Right hindlimb (tissue), 1 donor: ENCODE results near the gene SLC12A3.
"Not testable (repeated sequence)": the region's sequence is repeated elsewhere in the genome, so short reads cannot be mapped to it uniquely, and the experiment has no call there.

Source experiments
- DNase-seq: peaks from one replicate; pipeline ENCODE4 v3.0.0-alpha.2; 2018

Gene SLC12A3

DNA sequence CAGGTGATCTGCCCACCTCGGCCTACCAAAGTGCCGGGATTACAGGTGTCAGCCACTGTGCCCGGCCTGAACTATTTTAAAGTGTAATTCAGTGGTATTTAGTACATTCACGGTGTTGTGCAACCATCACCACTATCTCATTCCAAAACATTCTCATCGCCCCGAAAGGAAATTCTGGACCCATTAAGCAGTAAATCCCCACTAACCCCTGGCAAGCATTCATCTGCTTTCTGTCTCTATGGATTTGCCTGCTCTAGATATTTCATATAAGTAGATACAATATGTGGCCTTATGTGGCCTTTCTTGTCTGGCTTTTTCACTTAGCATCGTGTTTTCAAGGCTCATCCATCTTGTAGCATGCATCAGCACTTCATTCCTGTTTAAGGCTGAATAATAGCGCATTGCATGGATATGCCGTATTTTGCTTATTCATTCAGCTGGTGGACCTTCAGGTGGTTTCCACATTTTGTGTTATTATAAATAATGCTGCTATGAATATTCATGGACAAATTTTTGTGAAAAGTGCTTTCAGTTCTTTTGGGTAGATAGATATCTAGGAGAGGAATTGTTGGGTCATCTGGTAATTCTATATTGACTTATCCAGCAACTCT is 58.6 kb downstream of the SLC12A3 start:
- no peak for DNase-seq

DNA sequence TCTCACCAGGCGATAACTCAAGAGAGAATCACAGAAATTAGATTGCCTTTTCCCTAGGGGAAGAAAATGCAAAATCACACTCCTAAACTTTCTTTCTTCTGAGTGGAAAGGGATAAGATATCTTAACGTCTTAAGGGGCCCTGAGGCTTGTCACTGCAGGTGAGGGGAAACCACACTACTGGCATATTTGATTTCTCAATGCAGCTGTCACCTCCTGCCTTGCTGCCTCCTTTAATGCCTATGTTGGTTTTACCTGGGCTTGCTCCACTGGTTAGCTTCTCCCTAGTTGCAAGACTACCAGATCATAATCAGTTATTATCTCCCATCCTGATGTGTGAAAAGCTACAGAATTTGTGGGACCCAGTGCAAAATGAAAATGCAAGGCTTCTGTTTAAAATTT is 62.5 kb downstream of the SLC12A3 start:
- no peak for DNase-seq

GRCh38 chr16:56929639-56930038 is 64.6 kb downstream of the SLC12A3 start:
- no peak for DNase-seq

GRCh38 chr16:56930486-56931270 is 65.7 kb downstream of the SLC12A3 start:
- DNase-seq = no peak

DNA sequence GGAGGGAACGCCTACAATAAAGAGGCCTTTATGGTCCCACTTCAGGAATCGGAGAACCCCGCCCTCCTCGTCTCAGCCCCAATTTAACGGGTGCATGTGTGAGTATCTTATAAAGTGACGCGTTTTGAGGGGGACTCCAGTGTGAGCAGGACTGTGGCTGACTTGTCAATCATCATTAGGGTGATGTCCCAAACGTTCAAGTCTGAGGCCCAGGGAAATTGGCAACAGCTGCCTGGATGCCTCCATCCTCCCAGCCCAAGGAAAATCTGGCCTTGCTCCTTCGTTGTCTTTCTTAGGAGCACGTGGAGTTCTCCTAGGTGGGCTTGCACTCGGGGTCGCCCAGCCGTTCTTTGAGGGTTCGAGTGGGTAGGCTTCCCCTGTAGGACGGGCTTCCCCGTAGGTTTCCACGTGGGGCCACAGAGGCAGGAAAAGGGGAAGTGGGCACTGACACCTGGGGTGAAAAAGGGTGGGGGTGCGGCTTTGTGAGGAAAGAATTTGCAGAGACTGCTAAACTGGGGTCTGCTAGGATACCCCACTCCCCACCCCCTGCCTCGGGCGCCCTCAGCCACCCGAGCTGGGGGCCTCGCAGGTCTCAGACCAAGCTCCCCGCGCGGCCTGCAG is 66.4 kb downstream of the SLC12A3 start:
- peak; percentile 64 for DNase-seq

DNA sequence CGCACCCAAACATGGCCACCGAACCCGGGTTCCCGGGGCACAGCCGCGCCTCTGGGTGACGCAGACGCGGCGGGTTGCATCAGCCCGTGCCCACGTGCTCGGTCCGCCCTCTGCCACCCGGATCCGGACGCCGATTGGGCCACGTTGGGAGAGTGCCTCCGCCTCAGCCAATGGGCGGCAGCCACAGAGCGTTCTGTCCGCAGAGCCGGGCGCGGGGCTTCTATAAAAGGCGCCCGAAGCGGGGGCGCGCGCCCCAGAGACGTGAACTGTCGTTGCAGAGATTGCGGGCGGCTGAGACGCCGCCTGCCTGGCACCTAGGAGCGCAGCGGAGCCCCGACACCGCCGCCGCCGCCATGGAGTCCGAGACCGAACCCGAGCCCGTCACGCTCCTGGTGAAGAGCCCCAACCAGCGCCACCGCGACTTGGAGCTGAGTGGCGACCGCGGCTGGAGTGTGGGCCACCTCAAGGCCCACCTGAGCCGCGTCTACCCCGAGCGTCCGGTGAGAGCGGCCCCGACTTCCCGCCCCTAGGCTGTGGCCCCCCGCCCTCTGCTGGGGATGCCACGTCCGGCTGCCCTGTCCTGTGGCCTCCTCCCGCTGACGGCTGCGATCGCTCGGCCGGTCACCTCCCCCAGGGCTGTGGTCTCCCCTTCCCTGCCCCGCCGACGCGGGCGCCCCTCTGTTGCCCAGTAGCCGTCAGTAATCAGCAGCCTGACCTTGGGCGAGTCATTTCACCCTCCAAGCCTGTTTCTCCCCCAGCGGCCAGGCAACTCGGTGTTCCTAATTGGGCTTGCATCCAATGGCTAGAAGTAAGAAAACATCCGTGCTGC is 67.1 kb downstream of the SLC12A3 start, which contains the start of gene HERPUD1:
Gene HERPUD1, plus strand, starts transcription at position 251 of the 829 bp plus-strand sequence. Its CDS starts 103 bp downstream, at position 354.
- peak; percentile 99 for DNase-seq

- peak; percentile 79 for DNase-seq
These were observed 68.0 kb downstream of the SLC12A3 start for GRCh38 chr16:56932721-56933619.

DNA sequence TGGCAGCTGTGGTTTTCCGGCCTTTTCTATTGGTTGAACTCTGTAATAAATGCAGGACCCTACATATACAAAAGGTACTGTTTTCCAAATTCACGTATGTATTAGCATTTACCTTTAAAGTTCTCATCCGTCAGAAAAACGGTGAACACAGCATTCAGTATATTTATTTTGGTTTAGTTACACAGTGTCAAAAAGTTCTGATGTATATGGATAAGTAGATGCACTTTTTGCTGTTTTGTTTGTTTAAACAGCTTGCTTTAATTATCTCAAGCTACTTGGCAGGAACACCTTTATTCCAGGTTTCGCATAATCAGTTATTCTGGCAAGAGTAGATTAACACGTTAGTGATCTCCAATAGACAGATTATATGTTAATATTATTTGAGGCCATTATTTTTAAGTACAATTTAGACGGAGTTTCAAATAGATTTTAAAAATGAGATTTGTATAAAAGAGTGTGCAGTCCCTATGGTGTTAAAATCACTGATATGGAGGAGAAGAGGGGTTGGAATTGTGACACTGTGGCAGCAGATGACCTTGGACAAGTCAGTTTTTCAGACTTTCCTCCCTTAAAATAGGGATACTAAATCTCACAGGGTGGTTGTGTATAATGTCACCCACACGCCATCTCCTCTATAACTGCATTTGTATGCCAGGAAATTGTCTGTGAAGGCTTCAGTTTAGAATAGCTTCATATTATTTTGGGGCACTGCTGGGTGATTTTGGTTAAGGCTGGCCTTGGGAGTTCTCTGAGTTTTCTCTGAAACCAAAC is 69.0 kb downstream of the SLC12A3 start:
- no peak for DNase-seq

- DNase-seq = not testable (repeated sequence)
These were observed 69.7 kb downstream of the SLC12A3 start for GRCh38 chr16:56934599-56935145.

GRCh38 chr16:56935201-56935600 is 70.2 kb downstream of the SLC12A3 start:
- no peak for DNase-seq

DNA sequence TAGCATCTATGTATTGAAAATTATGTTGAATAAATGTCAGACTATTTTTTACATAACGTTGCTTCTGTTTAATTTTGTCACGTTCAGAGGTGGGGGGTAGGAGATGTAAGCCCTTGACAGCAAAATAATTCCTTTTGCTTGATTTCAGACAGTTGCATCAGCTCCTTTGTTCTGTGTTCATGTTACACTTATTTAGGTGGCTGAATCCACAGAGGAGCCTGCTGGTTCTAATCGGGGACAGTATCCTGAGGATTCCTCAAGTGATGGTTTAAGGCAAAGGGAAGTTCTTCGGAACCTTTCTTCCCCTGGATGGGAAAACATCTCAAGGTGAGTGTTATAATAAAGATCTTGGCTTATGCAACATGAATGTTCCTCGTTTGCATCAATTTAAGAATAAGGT is 71.5 kb downstream of the SLC12A3 start:
- DNase-seq = no peak

DNA sequence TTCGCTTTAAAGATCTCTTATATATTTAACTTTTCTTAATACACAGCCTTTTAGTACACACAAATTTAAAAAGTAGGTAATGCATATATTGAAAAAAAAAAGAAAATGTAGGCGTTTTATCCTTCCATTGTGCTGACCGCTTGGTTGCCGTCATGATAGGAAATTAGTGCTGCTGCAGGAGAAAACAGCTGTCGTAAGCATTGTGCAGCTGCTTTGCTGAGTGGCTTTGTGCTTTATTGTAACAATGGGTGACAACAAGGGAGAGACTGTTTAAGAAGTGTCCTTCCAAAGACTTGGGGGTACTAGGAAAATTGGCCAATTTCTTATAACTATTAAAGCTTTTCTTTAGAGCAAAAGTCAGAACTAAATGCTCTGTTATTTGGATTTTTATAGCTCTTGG is 71.9 kb downstream of the SLC12A3 start:
- DNase-seq = no peak

DNA sequence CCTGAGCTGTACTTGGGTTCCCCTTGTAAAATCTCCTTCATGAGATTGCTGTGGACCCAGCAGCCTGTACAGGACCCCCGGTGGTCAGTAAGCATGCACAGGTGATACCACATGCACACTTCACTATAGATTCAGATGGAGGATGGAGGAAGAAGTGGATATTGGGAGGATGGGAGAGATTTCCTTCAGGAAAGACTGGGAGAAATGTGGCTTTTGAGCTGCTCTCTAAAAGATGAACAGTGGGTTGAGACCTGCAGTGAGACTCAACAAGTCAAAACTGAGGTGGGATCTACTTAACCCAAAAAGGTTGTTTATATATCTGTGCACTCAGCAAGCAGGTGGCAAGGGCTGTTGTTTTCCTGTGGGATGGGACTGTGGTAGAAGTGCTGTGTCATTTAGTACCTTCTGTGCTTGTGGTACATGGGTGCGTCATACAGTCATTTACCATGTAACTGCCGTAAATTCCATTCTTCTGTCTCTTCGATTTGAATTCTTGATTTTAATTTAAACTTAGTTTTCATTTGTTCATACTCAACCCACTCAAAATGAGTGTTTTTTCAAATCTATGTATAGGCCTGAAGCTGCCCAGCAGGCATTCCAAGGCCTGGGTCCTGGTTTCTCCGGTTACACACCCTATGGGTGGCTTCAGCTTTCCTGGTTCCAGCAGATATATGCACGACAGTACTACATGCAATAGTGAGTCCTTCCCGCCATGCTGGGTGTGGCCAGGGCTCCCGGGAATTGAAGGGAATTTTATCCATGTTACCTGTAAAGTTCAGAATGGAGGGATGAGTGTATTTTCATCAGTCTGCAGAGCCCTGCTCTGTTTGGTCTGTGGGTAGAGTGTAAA is 73.9 kb downstream of the SLC12A3 start:
- no peak for DNase-seq

DNA sequence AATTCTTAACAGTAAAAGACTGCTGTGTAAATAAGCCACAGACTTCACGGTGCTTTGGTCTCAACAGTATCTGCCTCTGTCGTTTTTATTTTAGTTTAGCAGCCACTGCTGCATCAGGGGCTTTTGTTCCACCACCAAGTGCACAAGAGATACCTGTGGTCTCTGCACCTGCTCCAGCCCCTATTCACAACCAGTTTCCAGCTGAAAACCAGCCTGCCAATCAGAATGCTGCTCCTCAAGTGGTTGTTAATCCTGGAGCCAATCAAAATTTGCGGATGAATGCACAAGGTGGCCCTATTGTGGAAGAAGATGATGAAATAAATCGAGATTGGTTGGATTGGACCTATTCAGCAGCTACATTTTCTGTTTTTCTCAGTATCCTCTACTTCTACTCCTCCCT is 74.8 kb downstream of the SLC12A3 start:
- DNase-seq = no peak

DNA sequence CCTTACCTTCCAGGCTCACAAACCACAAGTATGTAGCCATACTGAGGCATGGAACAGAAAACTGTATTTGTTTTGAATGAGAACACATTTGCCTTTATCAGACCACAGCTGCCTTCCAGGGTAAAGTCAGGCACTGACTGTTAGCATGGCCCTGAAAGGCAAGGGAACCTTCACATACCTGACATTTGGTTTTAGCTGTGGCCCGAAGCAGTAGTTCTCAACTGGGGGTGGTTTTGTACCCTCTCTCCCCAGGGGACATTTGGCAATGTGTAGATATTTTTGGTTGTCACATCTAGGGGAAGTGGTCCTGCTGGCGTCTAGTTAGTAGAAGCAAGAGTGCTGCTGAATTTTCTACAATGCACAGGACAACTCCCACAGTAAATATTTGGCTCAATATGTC is 76.1 kb downstream of the SLC12A3 start:
- no peak for DNase-seq

DNA sequence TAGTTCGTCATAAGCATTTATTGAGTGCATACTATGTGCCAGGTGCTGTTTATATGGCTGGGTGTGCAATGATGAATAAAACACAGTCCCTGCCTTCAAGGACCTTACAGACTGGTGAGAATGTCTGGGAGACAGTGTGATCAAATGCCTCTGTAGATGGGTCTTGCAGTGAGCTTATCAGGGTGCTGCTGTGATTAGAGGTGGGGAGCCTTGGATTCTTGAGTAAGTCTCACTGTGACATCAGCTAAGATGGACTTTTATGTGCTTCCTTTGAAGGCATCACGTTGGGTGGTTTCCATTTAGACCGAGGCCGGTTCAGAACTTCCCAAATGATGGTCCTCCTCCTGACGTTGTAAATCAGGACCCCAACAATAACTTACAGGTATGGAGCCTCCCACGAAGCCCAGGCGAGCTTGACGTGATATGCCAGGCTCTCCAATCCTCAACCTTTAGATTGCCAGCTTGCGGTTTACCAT is 76.9 kb downstream of the SLC12A3 start:
- DNase-seq = no peak

DNA sequence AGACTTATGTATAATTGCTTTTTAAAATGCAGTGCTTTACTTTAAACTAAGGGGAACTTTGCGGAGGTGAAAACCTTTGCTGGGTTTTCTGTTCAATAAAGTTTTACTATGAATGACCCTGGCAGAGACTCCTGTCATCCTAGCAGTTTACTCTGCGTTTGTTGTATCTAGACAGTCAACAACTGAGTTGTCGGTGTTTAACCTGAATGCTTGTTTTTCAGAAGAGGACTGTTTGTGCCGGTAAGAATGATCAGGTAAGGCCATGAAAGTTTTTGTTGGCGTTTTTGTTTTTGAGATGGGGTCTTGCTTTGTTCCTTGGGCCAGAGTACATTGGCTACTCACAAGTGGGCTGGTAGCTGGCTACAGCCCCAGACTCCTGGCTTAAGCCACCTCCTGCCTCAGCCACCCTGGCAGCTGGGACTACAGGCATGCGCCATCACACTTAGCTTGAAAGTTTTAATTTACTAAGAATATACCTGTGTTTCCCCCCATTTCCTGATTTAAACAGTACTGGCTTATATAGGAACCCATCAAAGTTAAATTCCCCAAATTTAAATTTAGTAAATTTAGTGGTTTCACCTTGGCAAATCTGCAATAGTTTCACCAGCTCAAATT is 78.9 kb downstream of the SLC12A3 start:
- no peak for DNase-seq

GRCh38 chr16:56944954-56945839 is 80.2 kb downstream of the SLC12A3 start:
- peak; percentile 35 for DNase-seq
